Sigmoid colon (tissue), 7 donors: ENCODE data around the gene SEC24D. TPM values are rescaled to one million over a fixed set of nuclear protein-coding genes. Genes with fewer than 3 reads are reported as not detected.
A peak's percentile ranks its signal among the peaks of the same experiment; 100 is the strongest.
"Not testable (repeated sequence)": the region's sequence is repeated elsewhere in the genome, so short reads cannot be mapped to it uniquely, and the experiment has no call there.

ENCODE experiments used
- DNase-seq: peaks from one replicate; pipeline ENCODE4 v3.0.0-alpha.2; 2019
- H3K27ac ChIP-seq, 4 donors: fragments of 200-600 bp; sonication (generic); one replicate each; pipeline ENCODE4 v1.5.1; 2016 to 2019; ENCODE audit warnings: mild to moderate bottlenecking in 1 of 4
- H3K27me3 ChIP-seq, 3 donors: fragments of 200-600 bp; sonication (generic); one replicate each; pipeline ENCODE4 v1.5.1; 2019; ENCODE audit warnings: mild to moderate bottlenecking in 1 of 3
- H3K36me3 ChIP-seq, 4 donors: fragments of 200-600 bp; sonication (generic); one replicate each; pipeline ENCODE4 v1.5.1; 2016 to 2019
- H3K4me1 ChIP-seq, 4 donors: fragments of 200-600 bp; sonication (generic); one replicate each; pipeline ENCODE4 v1.5.1; 2017 to 2019
- H3K4me3 ChIP-seq, 4 donors: fragments of 200-600 bp; sonication (generic); one replicate each; pipeline ENCODE4 v1.5.1; 2017 to 2019; ENCODE audit warnings: mild to moderate bottlenecking in 2 of 4, moderate library complexity in 1 of 4
- H3K9me3 ChIP-seq, 4 donors: fragments of 200-600 bp in 3 of 4; sonication (generic) in 3 of 4; one replicate each; pipeline versions ENCODE4 v1.5.1 to v1.6.1; 2013 to 2019
- CTCF ChIP-seq, 4 experiments: fragments of 450-650 bp in 3 of 4; fragments of 200-600 bp in 1 of 4; IDR thresholded peaks; one replicate each; pipeline ENCODE4 v1.5.1; 2016 to 2019; ENCODE audit warnings: antibody characterized with exemption in 4 of 4, mild to moderate bottlenecking in 3 of 4, moderate library complexity in 2 of 4
- EP300 ChIP-seq, 4 donors: sonication (generic); formaldehyde crosslinking; IDR thresholded peaks; one replicate each; pipeline ENCODE4 v1.6.1; 2017; ENCODE audit warnings: antibody characterized with exemption in 4 of 4
- POLR2A ChIP-seq, 2 donors: fragments of 450-650 bp; IDR thresholded peaks; one replicate each; pipeline ENCODE4 v1.6.1; 2016; ENCODE audit warnings: antibody characterized with exemption in 2 of 2, mild to moderate bottlenecking in 2 of 2, moderate library complexity in 2 of 2
- POLR2AphosphoS5 ChIP-seq, 4 donors: sonication (generic); formaldehyde crosslinking; IDR thresholded peaks; one replicate each; pipeline ENCODE4 v1.6.1; 2017; ENCODE audit warnings: antibody characterized with exemption in 4 of 4
- WGBS, 2 donors: extraction: QIAGEN DNeasy Blood & Tissue Kit; methylation state at CpG; one replicate each; pipeline ENCODE4 v1.1.7; 2013; 5-methylcytosine and 5-hydroxymethylcytosine counted together
- intact Hi-C: fragments of 100-400 bp; cut with DNase I; formaldehyde crosslinking; loops from one replicate; pipeline ENCODE4 v1.15.1; 2023
- polyA plus RNA-seq, 3 donors: library from polyadenylated mRNA; stranded (reverse); fragments of 200-250 nt; gene quantifications; one replicate each; pipeline ENCODE4 v1.2.3, GENCODE V29; 2013
- total RNA-seq, 4 donors: library from RNA; depleted of rRNA; stranded (reverse); fragments of >200 nt; gene quantifications; one replicate each; pipeline ENCODE4 v1.1.0, GENCODE V29; 2016
- donor health status: healthy with polysubstance abuse.
- donor health status: Bipolar disorder and iron deficiency.
- donor health status: healthy.

The SEC24D gene
- total and polyA plus RNA-seq, 7 donors, result 18.6 to 42.4 (median 27.6) TPM

- Histone ChIP-seq H3K4me1 (no peaks in the 10 kb centered on the region), H3K4me3 (no peak overlapping the region), H3K27me3 (no peaks in the 10 kb centered on the region), H3K9me3 (no peaks in the 10 kb centered on the region), H3K36me3 (peaks cover 0 to 83% (median 29%) of the 10 kb centered on the region in 4 donors), H3K27ac (no peak overlapping the region)
- no peak for DNase-seq
- WGBS, 2 donors, result 92 to 95% methylated on average over 1 of the region's 1 CpG
- TF ChIP-seq CTCF (IDR thresholded peaks at IDR 0.05) (no peak), EP300 (IDR thresholded peaks at IDR 0.05) (no peak), POLR2AphosphoS5 (IDR thresholded peaks at IDR 0.05) (no peak), POLR2A (IDR thresholded peaks at IDR 0.05) (no peak)
- intact Hi-C loops, result no loop called here
Observed at GRCh38 chr4:118801895-118802575, 33.9 kb downstream of the SEC24D start.

GRCh38 chr4:118799231-118799942 lies 36.5 kb downstream of the SEC24D start:
- no peaks in the 10 kb centered on the region for H3K4me1 ChIP-seq
- no peak for DNase-seq
- TF ChIP-seq EP300 (IDR thresholded peaks at IDR 0.05) (no peak), POLR2A (IDR thresholded peaks at IDR 0.05) (no peak), POLR2AphosphoS5 (IDR thresholded peaks at IDR 0.05) (no peak), CTCF (IDR thresholded peaks at IDR 0.05) (no peak)
- H3K27me3 ChIP-seq, result no peaks in the 10 kb centered on the region
- H3K36me3 ChIP-seq, result peaks cover 0 to 84% (median 33%) of the 10 kb centered on the region in 4 donors
- H3K9me3 ChIP-seq, result no peaks in the 10 kb centered on the region
- no peak overlapping the region for H3K27ac ChIP-seq
- 88 to 96% methylated on average over 9 of the region's 9 CpGs for WGBS, 2 donors
- no peak overlapping the region for H3K4me3 ChIP-seq
- intact Hi-C loops, result no loop called here

GRCh38 chr4:118798658-118799057 lies 37.3 kb downstream of the SEC24D start:
- WGBS, 2 donors, result 96 to 99% methylated on average over 3 of the region's 3 CpGs
- no peak for DNase-seq
- Histone ChIP-seq H3K27ac (no peak overlapping the region), H3K9me3 (no peaks in the 10 kb centered on the region), H3K36me3 (peaks cover 0 to 80% (median 33%) of the 10 kb centered on the region in 4 donors), H3K4me1 (peaks cover 0 to 5% (median 3%) of the 10 kb centered on the region in 4 donors), H3K27me3 (no peaks in the 10 kb centered on the region), H3K4me3 (no peak overlapping the region)
- TF ChIP-seq POLR2A (IDR thresholded peaks at IDR 0.05) (no peak), EP300 (IDR thresholded peaks at IDR 0.05) (no peak), CTCF (IDR thresholded peaks at IDR 0.05) (no peak), POLR2AphosphoS5 (IDR thresholded peaks at IDR 0.05) (no peak)
- intact Hi-C loops, result no loop called here

- Histone ChIP-seq H3K4me1 (peaks cover 0 to 8% (median 3%) of the 10 kb centered on the region in 4 donors), H3K4me3 (no peak overlapping the region), H3K9me3 (no peaks in the 10 kb centered on the region), H3K27me3 (no peaks in the 10 kb centered on the region), H3K27ac (no peak overlapping the region), H3K36me3 (peaks cover 0 to 71% (median 31%) of the 10 kb centered on the region in 4 donors)
- intact Hi-C loops, result no loop called here
- DNase-seq, result no peak
- 93 to 95% methylated on average over 3 of the region's 3 CpGs for WGBS, 2 donors
- TF ChIP-seq POLR2AphosphoS5 (IDR thresholded peaks at IDR 0.05) (no peak), CTCF (IDR thresholded peaks at IDR 0.05) (no peak), EP300 (IDR thresholded peaks at IDR 0.05) (no peak), POLR2A (IDR thresholded peaks at IDR 0.05) (no peak)
Observed at GRCh38 chr4:118797558-118798142, 38.3 kb downstream of the SEC24D start.

GRCh38 chr4:118791690-118792446 lies 44.1 kb downstream of the SEC24D start:
- WGBS, 2 donors, result 92 to 96% methylated on average over 53 of the region's 58 CpGs
- Histone ChIP-seq H3K27ac (peak overlapping the region in 1 of 4 donors; percentile 40), H3K4me1 (peaks cover 0 to 42% (median 22%) of the 10 kb centered on the region in 4 donors), H3K36me3 (peaks cover 0 to 28% (median 12%) of the 10 kb centered on the region in 4 donors)
- intact Hi-C loops, DNase-seq, H3K9me3 ChIP-seq, H3K27me3 ChIP-seq, H3K4me3 ChIP-seq: not testable (repeated sequence)
